ENCODE results near the gene DTNB. TPM values are rescaled to one million over a fixed set of nuclear protein-coding genes. Genes with fewer than 3 reads are reported as not detected.
A peak's percentile ranks its signal among the peaks of the same experiment; 100 is the strongest.

DTNB gene
- total RNA-seq, 1 donor from 2014 or later: 28.9 TPM

GRCh38 chr2:25380023-25380422, 293.4 kb downstream of the DTNB start:
- peaks cover 24% of the 10 kb centered on the region for H3K36me3 Mint-ChIP-seq (ENCODE audit: low read depth)
- DNase-seq (ENCODE audit: low spot score): no peak
- peak overlapping the region; percentile 65 for H3K27ac Mint-ChIP-seq
- no peaks in the 10 kb centered on the region for H3K9me3 Mint-ChIP-seq
- no peaks in the 10 kb centered on the region for H3K27me3 Mint-ChIP-seq (ENCODE audit: insufficient read depth)
- H3K4me3 Mint-ChIP-seq: no peak overlapping the region
- H3K4me1 Mint-ChIP-seq (ENCODE audit: low read depth): peaks cover 53% of the 10 kb centered on the region
- intact Hi-C loops (cut with micrococcal nuclease): no loop called here

DNA sequence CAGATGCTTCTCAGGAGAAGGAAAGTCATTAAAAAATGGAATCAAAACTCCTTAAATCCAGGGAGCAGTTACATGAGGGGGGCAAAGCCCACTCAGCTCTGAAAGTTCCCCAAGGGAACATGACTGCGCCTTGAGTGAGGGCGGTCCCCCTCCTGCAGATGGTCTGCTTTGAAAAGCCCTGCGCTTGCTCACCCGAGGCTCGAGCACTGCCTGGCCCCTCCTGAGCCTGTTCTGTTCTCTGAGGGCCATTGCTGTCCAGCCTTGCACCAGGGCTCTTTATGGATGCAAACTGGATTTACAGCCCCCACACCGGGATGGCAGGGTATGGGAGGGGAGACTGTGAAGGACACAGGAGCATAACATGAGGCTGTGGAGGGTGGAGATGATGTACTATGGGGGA, 293.8 kb downstream of the DTNB start:
- intact Hi-C loops (cut with micrococcal nuclease): no loop called here
- no peak overlapping the region for H3K4me3 Mint-ChIP-seq
- H3K4me1 Mint-ChIP-seq (ENCODE audit: low read depth): peaks cover 54% of the 10 kb centered on the region
- H3K36me3 Mint-ChIP-seq (ENCODE audit: low read depth): peaks cover 24% of the 10 kb centered on the region
- H3K27me3 Mint-ChIP-seq (ENCODE audit: insufficient read depth): no peaks in the 10 kb centered on the region
- peak overlapping the region; percentile 65 for H3K27ac Mint-ChIP-seq
- DNase-seq (ENCODE audit: low spot score): no peak
- no peaks in the 10 kb centered on the region for H3K9me3 Mint-ChIP-seq

DNA sequence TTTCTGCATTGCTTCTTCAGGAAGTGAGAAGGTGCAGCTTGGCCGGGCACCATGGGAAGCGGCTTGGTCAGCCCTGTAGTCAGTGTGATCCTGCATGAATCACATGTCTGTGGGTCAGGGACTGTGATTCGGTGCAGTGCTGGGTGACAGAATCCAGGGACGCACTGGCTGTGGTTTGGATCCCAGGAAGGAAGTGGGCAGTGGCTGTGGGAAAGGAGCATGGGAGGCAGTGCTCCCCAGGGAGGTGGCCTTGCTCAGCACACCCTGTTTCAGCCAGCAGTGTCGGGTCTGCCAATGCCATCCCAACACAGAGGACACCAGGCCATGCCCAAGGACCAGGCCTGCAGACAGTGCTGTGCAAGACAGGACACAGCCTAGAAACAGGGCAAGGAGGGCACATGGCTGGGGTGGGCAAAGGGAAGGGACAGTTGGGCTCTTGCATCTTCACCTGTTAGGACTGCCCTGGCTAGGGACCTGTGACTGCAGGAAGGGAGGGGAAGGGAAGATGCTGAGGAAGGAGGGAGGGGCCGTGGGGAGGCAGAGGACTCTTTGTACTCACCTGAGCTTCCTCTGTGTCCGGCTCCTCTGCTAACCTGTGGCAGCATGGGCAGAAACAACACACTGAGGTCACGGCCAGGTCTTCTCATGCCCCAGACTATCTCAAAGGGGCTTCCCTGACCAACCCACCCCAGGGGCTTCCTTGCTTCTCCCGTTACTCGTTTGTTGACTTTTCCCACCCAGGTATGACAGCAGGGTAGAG, 294.5 kb downstream of the DTNB start:
- no peaks in the 10 kb centered on the region for H3K9me3 Mint-ChIP-seq
- peak overlapping the region; percentile 61 for H3K27ac Mint-ChIP-seq
- no peak for DNase-seq (ENCODE audit: low spot score)
- H3K4me3 Mint-ChIP-seq: no peak overlapping the region
- no peaks in the 10 kb centered on the region for H3K27me3 Mint-ChIP-seq (ENCODE audit: insufficient read depth)
- intact Hi-C loops (cut with micrococcal nuclease): no loop called here
- H3K4me1 Mint-ChIP-seq (ENCODE audit: low read depth): peaks cover 54% of the 10 kb centered on the region
- H3K36me3 Mint-ChIP-seq (ENCODE audit: low read depth): peaks cover 24% of the 10 kb centered on the region

DNA sequence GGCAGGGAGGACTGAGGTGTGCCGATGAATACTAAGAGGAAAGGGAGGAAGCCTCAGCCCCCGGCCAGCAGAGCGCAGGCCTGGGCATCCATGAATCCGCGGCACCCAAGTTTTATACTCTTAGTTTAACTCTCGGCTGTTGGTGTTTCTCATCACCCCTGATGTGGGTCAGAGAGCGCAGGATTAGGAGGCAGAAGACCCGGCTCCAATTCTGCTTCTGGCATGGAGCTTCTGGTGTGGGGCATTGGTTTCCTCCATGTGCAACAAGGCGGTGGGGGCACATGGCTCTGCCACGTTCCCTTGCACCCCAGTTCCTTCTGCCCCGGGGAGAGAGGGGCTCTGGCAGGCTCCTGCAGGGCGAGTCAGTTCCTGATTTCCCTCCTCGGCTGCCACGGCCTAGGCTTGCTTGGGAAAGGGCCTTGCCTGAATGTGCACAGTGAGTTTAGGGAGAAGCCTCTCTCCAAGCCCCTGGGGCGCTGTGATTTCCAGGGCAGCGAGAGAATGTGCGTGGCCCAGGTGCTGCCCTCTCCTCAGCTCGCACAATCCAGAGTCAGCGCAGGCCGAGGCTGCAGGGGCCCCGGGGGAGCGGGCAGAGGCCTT, 295.5 kb downstream of the DTNB start:
- Mint-ChIP-seq H3K9me3 (no peaks in the 10 kb centered on the region), H3K27ac (peak overlapping the region; percentile 94), H3K4me3 (peak overlapping the region; percentile 72), H3K27me3 (ENCODE audit: insufficient read depth) (no peaks in the 10 kb centered on the region), H3K4me1 (ENCODE audit: low read depth) (peaks cover 54% of the 10 kb centered on the region), H3K36me3 (ENCODE audit: low read depth) (peaks cover 24% of the 10 kb centered on the region)
- no peak for DNase-seq (ENCODE audit: low spot score)
- intact Hi-C loops (cut with micrococcal nuclease): loop anchor here (1.0 to 2.0 kb wide), 7 partner anchors 16 to 180 kb away; no protein-coding TSS in a partner anchor

GRCh38 chr2:25376750-25377621, 296.4 kb downstream of the DTNB start:
- Mint-ChIP-seq H3K36me3 (ENCODE audit: low read depth) (peaks cover 19% of the 10 kb centered on the region), H3K27ac (peak overlapping the region; percentile 94), H3K27me3 (ENCODE audit: insufficient read depth) (no peaks in the 10 kb centered on the region), H3K9me3 (no peaks in the 10 kb centered on the region), H3K4me1 (ENCODE audit: low read depth) (peaks cover 51% of the 10 kb centered on the region), H3K4me3 (peak overlapping the region; percentile 72)
- intact Hi-C loops (cut with micrococcal nuclease): loop anchor here (1.0 to 2.0 kb wide), 9 partner anchors 15 to 181 kb away; no protein-coding TSS in a partner anchor
- peak; percentile 92 for DNase-seq (ENCODE audit: low spot score)

DNA sequence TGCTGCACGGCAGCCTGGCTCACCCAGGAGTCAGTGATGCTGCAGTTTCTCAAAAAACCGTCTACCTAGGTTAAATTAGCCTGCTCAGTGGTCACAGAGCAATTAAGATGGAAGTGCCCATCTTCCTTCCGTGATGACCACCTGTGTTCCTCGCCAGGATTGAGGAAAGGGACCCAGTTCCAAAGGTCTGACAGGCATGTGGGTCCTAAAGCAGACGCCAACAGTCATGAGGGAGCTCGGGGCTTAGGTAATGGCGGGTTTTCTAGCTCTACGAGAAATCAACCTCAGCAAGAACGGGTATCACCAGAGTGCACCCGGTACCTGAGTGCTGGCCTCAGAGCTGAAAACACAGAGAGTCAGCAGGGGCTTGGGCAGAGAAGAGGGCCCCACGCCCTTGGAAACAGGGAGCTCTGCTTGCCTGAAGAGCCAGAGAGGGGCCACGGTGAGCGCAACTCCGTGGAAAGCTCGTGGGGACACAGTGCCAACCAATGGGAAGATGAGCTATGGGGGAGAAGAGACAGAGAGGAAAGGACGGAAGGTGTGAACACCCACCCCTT, 297.3 kb downstream of the DTNB start:
- DNase-seq (ENCODE audit: low spot score): no peak
- Mint-ChIP-seq H3K27me3 (ENCODE audit: insufficient read depth) (no peaks in the 10 kb centered on the region), H3K4me1 (ENCODE audit: low read depth) (peaks cover 47% of the 10 kb centered on the region), H3K27ac (peak overlapping the region; percentile 78), H3K9me3 (no peaks in the 10 kb centered on the region), H3K36me3 (ENCODE audit: low read depth) (peaks cover 14% of the 10 kb centered on the region), H3K4me3 (peak overlapping the region; percentile 39)
- intact Hi-C loops (cut with micrococcal nuclease): loop anchor here (1.0 to 2.0 kb wide), 3 partner anchors 34 to 75 kb away; no protein-coding TSS in a partner anchor

DNA sequence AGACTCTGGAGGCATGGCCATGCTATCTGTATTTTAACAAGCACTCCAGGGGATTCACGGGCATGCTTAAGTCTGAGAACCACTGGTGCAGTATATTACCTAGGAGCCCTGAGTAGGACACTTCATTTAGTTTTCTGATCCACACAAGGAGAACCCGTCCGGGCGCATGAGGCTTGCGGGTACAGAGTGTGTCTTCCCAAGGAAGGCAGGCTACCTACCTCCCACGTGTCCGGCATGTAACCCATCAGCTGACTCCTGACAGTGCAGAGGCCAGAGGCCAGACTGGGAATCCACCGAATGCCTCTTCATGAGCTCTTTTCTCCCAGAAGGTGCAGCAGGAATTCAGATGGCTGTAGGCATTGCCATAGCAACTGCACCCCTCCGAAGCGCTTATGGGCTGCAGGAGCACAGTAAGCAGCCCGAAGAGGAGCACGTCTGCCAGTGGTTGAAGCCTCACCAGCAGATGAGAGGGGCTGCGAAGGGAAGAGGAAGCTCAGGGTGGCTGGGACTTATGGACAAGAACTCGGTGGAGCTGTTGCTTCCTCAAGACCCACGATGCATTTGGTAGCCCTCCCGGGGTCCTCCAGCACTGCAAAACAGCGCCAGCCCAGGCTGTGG, 297.9 kb downstream of the DTNB start:
- DNase-seq (ENCODE audit: low spot score): no peak
- H3K27ac Mint-ChIP-seq: no peak overlapping the region
- no peak overlapping the region for H3K4me3 Mint-ChIP-seq
- H3K4me1 Mint-ChIP-seq (ENCODE audit: low read depth): peaks cover 44% of the 10 kb centered on the region
- peaks cover 14% of the 10 kb centered on the region for H3K36me3 Mint-ChIP-seq (ENCODE audit: low read depth)
- no peaks in the 10 kb centered on the region for H3K9me3 Mint-ChIP-seq
- intact Hi-C loops (cut with micrococcal nuclease): no loop called here
- no peaks in the 10 kb centered on the region for H3K27me3 Mint-ChIP-seq (ENCODE audit: insufficient read depth)

DNA sequence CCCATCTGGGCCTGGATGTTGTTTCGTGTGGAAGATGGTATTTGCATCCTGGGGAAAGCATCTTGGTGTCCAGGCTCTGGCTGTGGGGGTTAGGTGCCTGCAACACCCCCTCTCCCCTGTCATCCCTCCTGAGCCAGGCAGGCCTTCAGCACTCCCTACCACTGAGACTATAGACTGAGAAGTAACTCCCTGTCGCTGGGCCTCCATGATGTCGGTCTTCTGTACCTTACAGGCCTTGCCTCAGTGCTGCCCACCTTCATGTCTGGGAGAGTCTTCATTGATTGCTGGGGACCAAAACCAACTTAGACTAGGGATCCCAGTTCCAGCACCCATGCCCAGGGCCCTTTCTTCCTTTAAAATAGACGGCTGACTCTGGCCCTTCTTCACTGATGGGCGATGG, 298.6 kb downstream of the DTNB start:
- Mint-ChIP-seq H3K4me3 (no peak overlapping the region), H3K9me3 (no peaks in the 10 kb centered on the region), H3K36me3 (ENCODE audit: low read depth) (peaks cover 15% of the 10 kb centered on the region), H3K27ac (no peak overlapping the region), H3K27me3 (ENCODE audit: insufficient read depth) (no peaks in the 10 kb centered on the region), H3K4me1 (ENCODE audit: low read depth) (peaks cover 37% of the 10 kb centered on the region)
- intact Hi-C loops (cut with micrococcal nuclease): no loop called here
- no peak for DNase-seq (ENCODE audit: low spot score)

GRCh38 chr2:25374411-25374810, 299.0 kb downstream of the DTNB start:
- no peaks in the 10 kb centered on the region for H3K9me3 Mint-ChIP-seq
- no peaks in the 10 kb centered on the region for H3K27me3 Mint-ChIP-seq (ENCODE audit: insufficient read depth)
- intact Hi-C loops (cut with micrococcal nuclease): no loop called here
- no peak for DNase-seq (ENCODE audit: low spot score)
- H3K27ac Mint-ChIP-seq: no peak overlapping the region
- no peak overlapping the region for H3K4me3 Mint-ChIP-seq
- peaks cover 33% of the 10 kb centered on the region for H3K4me1 Mint-ChIP-seq (ENCODE audit: low read depth)
- H3K36me3 Mint-ChIP-seq (ENCODE audit: low read depth): peaks cover 12% of the 10 kb centered on the region

- no peak overlapping the region for H3K27ac Mint-ChIP-seq
- peaks cover 23% of the 10 kb centered on the region for H3K4me1 Mint-ChIP-seq (ENCODE audit: low read depth)
- intact Hi-C loops (cut with micrococcal nuclease): no loop called here
- no peak overlapping the region for H3K4me3 Mint-ChIP-seq
- no peak for DNase-seq (ENCODE audit: low spot score)
- H3K27me3 Mint-ChIP-seq (ENCODE audit: insufficient read depth): no peaks in the 10 kb centered on the region
- no peaks in the 10 kb centered on the region for H3K9me3 Mint-ChIP-seq
- peaks cover 9% of the 10 kb centered on the region for H3K36me3 Mint-ChIP-seq (ENCODE audit: low read depth)
Observed at GRCh38 chr2:25373269-25373981, 300.0 kb downstream of the DTNB start.

- DNase-seq (ENCODE audit: low spot score): no peak
- Mint-ChIP-seq H3K27ac (no peak overlapping the region), H3K9me3 (no peaks in the 10 kb centered on the region), H3K4me3 (no peak overlapping the region), H3K4me1 (ENCODE audit: low read depth) (peaks cover 20% of the 10 kb centered on the region), H3K27me3 (ENCODE audit: insufficient read depth) (no peaks in the 10 kb centered on the region), H3K36me3 (ENCODE audit: low read depth) (peaks cover 9% of the 10 kb centered on the region)
- intact Hi-C loops (cut with micrococcal nuclease): no loop called here
Observed at GRCh38 chr2:25372405-25373268, 300.7 kb downstream of the DTNB start.

Data from activated T-helper 1 cell treated with anti-CD3 and anti-CD28 coated beads, Interleukin-12 subunit alpha, Interleukin-12 subunit beta, Interleukin-2, Interleukin-4 antibody, amounts not matched to agents 30 ng/mL and 10 ng/mL and 1 ng/mL, durations not matched to agents 14 hours and 24 hours and 36 hours (primary cell).